Omental fat pad (tissue), 4 donors: Measurements from ENCODE around the gene LY9. TPM values are rescaled to one million over a fixed set of nuclear protein-coding genes. Genes with fewer than 3 reads are reported as not detected.
"Not testable (repeated sequence)": the region's sequence is repeated elsewhere in the genome, so short reads cannot be mapped to it uniquely, and the experiment has no call there.

ENCODE experiments used
- ATAC-seq: fragments of 150-250 bp; one replicate; pipeline ENCODE4 v1.9.1; 2016; ENCODE audit warnings: mild to moderate bottlenecking, moderate library complexity; ENCODE audit not compliant: low FRiP score
- DNase-seq: peaks from one replicate; pipeline ENCODE4 v3.0.0-alpha.2; 2019; ENCODE audit warnings: low spot score
- total RNA-seq, 4 donors: library from RNA; depleted of rRNA; stranded (reverse); fragments of >200 nt; gene quantifications; one replicate each; pipeline ENCODE4 v1.1.0, GENCODE V29; 2016
- TF ChIP-seq, protein P1 (sequence below), 3 donors: fragments of 450-650 bp; IDR thresholded peaks; one replicate each; pipeline ENCODE4 v1.5.1; 2016 to 2017; ENCODE audit warnings: antibody characterized with exemption in 3 of 3, mild to moderate bottlenecking in 3 of 3, moderate library complexity in 2 of 3

Gene LY9
- total RNA-seq, 4 donors from 2014 or later, result 0.95 to 3.2 (median 1.4) TPM

DNA sequence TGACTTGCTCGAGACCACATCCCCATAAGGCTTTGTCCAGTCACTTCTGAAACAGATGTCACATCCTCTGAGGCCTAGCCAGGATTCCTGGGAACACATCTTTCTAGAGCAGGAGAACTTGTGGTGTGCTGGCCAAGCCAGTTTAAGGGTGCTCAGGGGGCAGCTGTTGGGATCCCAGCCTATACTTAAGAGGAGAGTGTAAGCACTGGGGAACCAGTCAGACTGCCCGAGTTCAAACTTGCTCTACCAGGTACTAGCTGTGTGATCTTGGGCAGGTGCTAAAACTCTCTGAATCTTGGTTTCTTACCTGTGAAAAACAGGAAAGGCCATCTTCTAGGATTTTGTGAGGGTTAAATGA, 15.6 kb upstream of the LY9 start:
- TF ChIP-seq, protein P1, sequence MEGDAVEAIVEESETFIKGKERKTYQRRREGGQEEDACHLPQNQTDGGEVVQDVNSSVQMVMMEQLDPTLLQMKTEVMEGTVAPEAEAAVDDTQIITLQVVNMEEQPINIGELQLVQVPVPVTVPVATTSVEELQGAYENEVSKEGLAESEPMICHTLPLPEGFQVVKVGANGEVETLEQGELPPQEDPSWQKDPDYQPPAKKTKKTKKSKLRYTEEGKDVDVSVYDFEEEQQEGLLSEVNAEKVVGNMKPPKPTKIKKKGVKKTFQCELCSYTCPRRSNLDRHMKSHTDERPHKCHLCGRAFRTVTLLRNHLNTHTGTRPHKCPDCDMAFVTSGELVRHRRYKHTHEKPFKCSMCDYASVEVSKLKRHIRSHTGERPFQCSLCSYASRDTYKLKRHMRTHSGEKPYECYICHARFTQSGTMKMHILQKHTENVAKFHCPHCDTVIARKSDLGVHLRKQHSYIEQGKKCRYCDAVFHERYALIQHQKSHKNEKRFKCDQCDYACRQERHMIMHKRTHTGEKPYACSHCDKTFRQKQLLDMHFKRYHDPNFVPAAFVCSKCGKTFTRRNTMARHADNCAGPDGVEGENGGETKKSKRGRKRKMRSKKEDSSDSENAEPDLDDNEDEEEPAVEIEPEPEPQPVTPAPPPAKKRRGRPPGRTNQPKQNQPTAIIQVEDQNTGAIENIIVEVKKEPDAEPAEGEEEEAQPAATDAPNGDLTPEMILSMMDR (IDR thresholded peaks at IDR 0.05), result no peak
- no peak for ATAC-seq

DNA sequence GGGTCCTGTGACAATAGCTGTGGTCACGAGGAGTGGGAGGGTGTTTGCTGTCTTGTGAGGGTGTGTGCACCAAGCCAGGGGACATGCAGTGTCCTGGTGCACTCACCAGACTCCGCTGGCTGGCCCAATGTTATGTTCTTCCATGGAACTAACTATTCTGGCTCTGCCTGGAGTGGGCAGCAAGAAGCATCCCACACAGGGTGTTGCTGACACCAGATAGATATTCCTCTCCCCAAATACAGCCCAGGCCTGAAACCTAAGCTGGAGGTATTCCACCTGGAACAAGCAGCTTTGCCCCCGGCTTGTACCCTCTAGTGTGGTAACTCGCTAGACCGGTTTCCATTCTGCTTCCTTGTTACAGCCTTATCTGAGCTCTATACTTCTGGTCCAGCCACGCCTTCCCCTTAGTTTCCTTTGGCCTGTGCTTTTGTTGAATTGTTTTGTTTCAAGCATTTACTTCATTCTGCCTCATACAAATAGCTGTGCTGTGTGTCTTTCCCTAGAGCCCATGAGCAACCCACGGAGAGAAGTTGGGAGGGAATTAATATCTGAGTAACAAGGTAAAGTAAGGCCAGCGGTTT, 14.7 kb upstream of the LY9 start:
- DNase-seq (no peak), ATAC-seq (no peak)
- TF ChIP-seq, protein P1 (IDR thresholded peaks at IDR 0.05), result no peak

More for the DNA sequence above, 15.6 kb upstream of the LY9 start:
- no peak for DNase-seq

DNA sequence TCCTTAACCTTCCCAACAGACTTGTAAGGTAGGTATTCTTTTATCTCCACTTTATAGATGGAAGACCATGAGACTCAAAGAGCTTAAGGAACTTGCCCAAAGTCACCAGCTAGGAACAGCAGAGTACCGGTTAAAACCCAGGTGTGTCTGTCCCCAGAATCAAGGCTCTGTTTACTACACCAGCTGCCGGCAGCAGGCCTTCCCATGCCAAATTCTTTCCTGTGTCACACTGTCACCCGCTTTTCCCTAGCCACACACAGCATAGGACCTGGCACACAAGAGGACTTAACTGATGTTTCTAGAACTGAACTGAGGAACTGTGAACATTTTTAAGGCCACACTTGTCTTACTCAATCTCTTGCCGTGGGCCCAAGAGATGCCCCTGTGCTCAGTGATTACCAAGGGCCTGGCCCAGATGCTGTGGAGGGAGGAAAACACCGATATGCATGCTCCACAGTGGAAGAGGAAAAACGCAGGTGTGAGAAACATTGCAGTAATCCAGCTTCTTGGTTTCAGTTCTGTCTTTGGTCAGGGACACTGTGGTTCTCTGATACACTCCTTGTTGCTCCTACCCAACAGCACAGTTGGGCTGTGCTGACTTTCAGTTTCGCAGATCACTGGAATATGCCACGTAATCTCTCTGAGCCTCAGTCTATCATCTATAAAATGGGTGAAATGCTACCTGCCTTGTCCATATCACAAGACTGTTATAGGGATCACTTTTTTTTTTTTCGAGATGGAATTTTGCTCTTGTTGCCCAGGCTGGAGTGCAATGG, 13.9 kb upstream of the LY9 start:
- TF ChIP-seq, protein P1 (IDR thresholded peaks at IDR 0.05), result no peak
- DNase-seq (no peak), ATAC-seq (no peak)

- DNase-seq, ATAC-seq: not testable (repeated sequence)
Observed at GRCh38 chr1:160782988-160783765, 12.8 kb upstream of the LY9 start.

DNA sequence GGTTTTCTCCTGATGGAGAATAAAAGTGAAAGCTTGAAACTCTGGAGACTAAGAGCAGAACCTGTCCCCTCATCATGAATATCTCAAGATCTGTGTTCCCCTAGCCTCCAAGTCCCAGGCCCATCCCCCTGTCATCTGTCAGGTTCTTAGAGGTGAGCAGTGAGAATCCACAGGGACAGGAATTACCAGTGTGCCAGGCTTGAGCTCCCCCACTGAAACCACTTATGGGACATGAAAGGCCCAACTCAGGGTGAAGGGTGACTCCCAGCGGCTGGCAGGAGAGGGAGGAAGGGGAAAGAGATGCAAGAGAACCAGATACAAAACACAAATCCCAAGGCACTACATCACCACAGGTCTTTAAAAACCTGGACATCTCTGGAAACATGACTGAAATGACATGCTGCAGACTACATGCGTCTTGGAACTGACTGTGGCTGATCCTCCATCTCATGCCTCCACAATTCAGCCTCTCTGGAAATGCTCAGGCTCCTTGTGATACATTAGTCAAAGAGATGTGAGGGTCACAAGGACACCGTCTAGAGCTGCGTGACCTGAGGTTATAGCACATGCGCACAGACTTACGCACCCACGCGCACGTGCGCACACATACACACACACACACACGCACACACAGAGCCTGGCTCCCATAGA, 6.8 kb upstream of the LY9 start:
- DNase-seq (no peak), ATAC-seq (no peak)
- TF ChIP-seq, protein P1 (IDR thresholded peaks at IDR 0.05), result no peak

- TF ChIP-seq, protein P1 (IDR thresholded peaks at IDR 0.05), result no peak
- no peak for DNase-seq
- no peak for ATAC-seq
Observed at GRCh38 chr1:160789702-160790611, 6.0 kb upstream of the LY9 start.
